GM12865 (cell line): ENCODE results near the gene ASXL2.

Experiments used
- DNase-seq: peaks from one replicate; pipeline ENCODE4 v3.0.0; 2010; ENCODE audit warnings: low read depth
- H3K4me3 ChIP-seq: 2 replicates; pipeline ENCODE4 v1.5.1; 2011; ENCODE audit warnings: mild to moderate bottlenecking, low read depth, low read length, control low read depth
- TF ChIP-seq, protein P1 (sequence below): IDR thresholded peaks from 2 replicates; pipeline ENCODE4 v1.5.1; 2011; ENCODE audit warnings: low read length, control low read depth, low read depth, inconsistent platforms; ENCODE audit not compliant: insufficient read depth; ENCODE audit errors: missing control alignments

ASXL2 gene

DNA sequence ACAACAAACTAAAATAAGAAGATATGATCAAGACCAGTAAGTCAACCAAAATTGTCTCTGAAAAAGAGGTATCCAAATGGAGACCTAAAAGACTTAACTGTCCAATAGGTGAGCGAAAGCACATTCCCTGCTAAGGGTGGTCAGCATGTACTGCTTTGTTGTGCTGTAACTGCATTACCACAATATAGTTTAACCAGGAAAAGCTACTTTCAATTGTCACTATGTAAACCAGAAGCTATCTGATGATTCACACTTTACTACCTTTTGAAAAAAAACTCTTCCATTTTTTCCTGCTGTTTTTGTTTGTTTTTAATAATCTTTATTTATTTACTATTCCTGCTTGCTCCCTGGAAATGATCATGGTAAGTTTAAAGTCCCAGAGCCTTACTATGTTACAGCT, 36.1 kb downstream of the ASXL2 start:
- TF ChIP-seq, protein P1, sequence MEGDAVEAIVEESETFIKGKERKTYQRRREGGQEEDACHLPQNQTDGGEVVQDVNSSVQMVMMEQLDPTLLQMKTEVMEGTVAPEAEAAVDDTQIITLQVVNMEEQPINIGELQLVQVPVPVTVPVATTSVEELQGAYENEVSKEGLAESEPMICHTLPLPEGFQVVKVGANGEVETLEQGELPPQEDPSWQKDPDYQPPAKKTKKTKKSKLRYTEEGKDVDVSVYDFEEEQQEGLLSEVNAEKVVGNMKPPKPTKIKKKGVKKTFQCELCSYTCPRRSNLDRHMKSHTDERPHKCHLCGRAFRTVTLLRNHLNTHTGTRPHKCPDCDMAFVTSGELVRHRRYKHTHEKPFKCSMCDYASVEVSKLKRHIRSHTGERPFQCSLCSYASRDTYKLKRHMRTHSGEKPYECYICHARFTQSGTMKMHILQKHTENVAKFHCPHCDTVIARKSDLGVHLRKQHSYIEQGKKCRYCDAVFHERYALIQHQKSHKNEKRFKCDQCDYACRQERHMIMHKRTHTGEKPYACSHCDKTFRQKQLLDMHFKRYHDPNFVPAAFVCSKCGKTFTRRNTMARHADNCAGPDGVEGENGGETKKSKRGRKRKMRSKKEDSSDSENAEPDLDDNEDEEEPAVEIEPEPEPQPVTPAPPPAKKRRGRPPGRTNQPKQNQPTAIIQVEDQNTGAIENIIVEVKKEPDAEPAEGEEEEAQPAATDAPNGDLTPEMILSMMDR = no peak
- H3K4me3 ChIP-seq = no peak overlapping the region
- no peak for DNase-seq

DNA sequence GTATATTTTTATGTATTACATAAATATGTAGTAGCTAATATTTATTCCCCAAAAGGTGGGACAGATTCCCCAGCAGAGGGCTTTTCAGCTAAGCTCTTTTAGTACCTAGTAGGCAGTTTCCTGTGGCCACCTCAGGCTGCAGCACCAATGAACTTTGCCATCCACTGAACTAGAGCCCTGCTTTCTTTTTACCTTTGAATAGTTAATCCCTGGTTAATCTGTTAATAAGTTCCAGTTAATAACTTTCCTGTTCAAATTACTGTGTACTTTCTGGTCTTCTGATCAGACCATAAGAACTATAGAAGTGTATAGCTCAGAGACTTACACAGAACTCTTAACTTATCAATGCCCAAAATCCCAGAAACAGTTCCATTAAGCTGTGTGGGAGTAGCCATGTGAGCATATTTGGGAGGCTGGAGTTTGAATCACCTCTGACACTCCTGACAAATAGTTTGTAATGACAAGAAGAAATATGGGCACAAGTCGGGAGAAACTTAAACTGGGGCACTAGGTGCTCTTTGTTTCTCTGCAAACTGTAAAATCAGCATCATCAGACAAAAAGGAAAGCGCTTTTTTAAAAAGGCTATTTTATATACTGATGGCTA, 40.0 kb downstream of the ASXL2 start:
- TF ChIP-seq, protein P1 = no peak
- no peak overlapping the region for H3K4me3 ChIP-seq
- DNase-seq = no peak

DNA sequence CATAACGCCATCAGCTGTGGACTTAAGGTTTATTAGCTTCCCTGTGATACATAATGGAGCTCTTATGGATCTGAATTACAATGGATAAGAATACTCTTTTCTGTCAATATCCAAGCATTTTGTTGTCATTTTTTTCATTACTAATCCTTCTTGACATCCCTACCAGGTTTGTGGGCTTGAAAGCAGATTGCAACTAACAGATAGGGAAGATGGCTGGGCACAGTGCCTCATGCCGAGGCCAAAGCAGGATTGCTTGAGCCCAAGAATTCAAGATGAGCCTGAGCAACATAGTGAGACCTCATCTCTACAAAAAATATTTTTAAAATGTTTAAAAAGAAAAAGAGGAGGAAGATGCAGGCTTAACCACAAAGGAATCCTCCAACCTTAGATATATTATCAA, 42.4 kb downstream of the ASXL2 start:
- no peak overlapping the region for H3K4me3 ChIP-seq
- TF ChIP-seq, protein P1 = no peak
- no peak for DNase-seq

DNA sequence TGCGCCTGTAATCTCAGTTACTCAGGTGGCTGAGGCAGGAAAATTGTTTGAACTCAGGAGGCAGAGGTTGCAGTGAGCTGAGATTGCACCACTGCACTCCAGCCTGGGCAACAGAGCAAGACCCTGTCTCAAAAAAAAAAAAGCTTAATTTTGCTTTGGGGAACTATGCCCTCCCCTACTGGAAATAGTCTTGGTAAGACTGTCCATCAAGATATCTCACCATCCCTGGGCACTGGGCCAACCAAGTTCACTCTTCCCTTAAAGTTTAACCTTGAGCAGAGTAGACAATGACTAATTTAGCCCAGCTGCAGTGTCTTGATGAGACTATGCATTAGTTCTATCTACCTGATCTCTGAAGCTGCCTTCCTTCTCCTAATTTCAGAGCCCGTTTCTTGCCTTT, 44.7 kb downstream of the ASXL2 start:
- TF ChIP-seq, protein P1 = no peak
- H3K4me3 ChIP-seq = no peak overlapping the region
- DNase-seq = no peak

DNA sequence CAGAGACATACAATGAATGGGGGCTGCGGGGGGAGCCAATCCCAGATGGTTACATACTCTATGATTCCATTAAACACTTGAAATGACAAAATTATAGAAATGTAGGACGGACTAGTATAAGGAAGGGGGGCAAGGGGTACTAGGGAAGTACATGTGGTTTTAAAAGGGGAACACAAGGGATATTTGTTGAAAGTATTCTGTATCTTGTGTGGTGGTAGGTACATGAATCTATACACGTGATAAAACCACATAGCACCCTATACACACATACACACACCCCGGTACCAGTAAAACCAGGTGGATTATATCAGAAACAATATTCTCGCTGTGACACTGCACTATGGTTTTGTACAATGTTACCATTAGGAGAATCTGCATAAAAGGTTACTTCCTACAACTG, 45.4 kb downstream of the ASXL2 start:
- DNase-seq = no peak
- TF ChIP-seq, protein P1 = no peak
- H3K4me3 ChIP-seq = no peak overlapping the region

DNA sequence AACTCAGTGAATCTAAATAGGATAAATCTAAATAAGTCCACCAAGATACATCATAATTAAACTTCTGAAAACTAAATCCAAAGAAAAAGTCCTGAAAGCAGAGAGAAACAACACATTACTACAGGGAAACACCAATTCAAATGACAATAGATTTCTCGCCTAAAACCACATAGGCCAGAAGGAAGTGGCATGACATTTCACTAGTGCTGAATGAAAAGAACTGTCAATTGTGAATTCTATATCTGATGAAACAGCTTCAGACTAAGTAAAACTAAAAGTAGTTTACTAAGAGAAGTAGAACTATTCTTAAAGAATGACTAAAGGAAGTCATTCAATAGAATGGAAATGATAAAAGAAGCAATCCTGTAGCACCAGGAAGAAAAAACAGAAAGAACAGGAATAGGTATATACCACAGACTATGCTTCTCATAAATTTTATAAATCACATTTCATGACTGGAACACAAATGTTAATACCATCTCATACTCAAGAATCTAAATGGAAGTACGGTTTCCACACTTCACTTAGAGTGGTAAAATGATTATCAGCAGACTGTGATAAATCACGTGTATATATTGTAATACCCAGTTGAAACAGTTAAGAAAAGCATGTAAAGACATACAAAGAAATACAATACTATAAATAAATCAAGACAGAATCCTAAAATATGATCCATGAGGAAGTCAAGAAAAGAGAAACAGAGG, 46.4 kb downstream of the ASXL2 start:
- TF ChIP-seq, protein P1 = no peak
- DNase-seq = no peak
- H3K4me3 ChIP-seq = no peak overlapping the region

DNA sequence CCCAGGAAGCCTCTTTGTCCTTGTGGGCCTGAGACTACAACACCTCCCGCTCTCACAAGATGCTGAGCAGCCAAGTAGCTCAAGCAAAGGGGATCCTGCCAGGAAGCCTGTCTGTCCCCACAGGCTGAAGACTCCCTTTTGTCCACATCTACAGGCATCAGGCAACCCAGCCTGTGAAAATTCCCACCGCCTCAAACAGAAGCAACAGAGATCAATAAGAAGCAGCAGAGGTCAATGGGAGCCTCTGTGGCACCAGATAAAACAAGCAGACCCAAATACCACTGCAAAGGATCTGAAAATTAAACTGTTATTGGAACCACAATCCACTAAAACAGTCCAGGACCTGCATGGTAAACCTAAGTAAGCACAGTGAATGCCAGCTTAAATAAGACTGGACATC, 48.5 kb downstream of the ASXL2 start:
- TF ChIP-seq, protein P1 = no peak
- no peak overlapping the region for H3K4me3 ChIP-seq
- no peak for DNase-seq
